H54 (cell line): ENCODE measurements around the gene IGSF9B.

Source experiments
- DNase-seq: peaks from one replicate; pipeline ENCODE4 v3.0.0; 2011; ENCODE audit warnings: low spot score, mixed read lengths; ENCODE audit not compliant: insufficient read length
- FAIRE-seq: peaks from 3 replicates; lab custom pipeline; 2011; peaks lifted over from hg19 to GRCh38; lab: Jason Lieb, UNC
- POLR2A ChIP-seq: IDR thresholded peaks from 2 replicates; pipeline ENCODE4 v1.6.1; 2011; ENCODE audit warnings: low read depth, mild to moderate bottlenecking, low read length

IGSF9B gene

DNA sequence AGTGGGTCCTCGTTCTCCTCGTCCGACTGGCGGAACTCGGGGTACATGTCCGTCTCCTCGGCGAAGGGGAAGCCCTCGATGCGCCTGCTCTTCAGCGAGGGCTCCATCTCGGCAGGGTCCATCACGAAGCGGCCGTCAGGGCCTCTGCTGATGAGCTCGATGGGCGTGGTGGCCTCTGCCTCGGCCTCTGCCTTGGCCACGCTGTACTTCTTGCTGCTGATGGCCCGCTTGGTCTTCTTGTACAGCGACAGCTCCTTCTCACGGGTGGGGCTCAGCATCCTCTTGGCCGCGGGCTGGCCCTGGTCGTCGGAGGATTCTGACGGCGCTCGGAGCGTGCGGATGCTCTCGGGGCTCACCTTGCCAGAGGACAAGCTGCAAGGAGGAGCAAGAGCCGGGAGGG, 35.7 kb downstream of the IGSF9B start:
- no peak for TF ChIP-seq POLR2A
- DNase-seq, result no peak
- no peak for FAIRE-seq

DNA sequence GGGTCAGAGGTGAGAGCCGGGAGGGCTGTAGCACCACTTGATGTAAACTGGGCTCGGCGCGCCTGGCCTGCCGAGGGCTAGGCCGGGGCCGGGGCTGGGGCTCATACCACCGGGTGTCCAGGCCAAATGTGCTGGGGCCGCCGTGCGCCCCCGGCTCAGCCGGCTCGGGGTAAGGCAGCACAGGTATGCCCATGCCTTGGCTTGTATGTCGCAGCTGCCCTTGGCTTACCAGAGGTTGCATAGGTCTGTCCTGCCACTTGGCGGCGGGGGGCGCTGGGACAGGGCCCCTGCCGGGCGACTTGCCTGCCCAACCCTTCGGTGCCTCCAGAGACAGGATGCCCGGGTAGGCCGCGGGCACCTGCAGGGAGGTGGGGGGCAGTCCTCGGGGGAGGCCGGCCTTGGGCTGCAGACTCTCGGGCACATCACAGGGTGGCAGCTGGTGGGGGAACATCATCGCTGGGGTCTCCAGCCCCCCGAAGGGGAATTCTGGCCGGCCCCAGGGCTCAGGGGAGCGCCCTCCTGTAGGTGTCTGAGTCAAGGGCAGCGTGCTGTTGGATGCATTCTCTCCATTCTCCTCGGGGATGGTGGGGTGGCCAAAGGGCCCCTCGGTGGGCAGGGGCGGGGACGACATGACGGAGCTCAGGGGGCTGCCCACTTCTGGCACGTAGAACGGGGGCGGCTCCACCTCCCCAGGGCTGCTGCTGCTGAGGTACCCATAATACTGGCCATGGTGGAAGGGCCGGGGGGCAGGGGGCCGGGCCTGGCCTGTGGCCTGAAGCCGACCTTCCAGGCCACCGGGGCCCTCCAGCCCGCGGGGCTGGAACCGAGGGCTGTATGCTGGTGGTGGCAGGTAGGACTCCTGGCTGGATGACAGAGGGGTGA, 36.4 kb downstream of the IGSF9B start:
- DNase-seq (no peak), FAIRE-seq (no peak)
- TF ChIP-seq POLR2A, result no peak

GRCh38 chr11:133919330-133920108, 37.2 kb downstream of the IGSF9B start:
- TF ChIP-seq POLR2A, result no peak
- DNase-seq, result no peak
- no peak for FAIRE-seq

- FAIRE-seq (no peak), DNase-seq (no peak)
- no peak for TF ChIP-seq POLR2A
Measured at GRCh38 chr11:133918608-133919260, 38.0 kb downstream of the IGSF9B start.

GRCh38 chr11:133917921-133918607, 38.7 kb downstream of the IGSF9B start:
- no peak for FAIRE-seq
- DNase-seq, result no peak
- no peak for TF ChIP-seq POLR2A

DNA sequence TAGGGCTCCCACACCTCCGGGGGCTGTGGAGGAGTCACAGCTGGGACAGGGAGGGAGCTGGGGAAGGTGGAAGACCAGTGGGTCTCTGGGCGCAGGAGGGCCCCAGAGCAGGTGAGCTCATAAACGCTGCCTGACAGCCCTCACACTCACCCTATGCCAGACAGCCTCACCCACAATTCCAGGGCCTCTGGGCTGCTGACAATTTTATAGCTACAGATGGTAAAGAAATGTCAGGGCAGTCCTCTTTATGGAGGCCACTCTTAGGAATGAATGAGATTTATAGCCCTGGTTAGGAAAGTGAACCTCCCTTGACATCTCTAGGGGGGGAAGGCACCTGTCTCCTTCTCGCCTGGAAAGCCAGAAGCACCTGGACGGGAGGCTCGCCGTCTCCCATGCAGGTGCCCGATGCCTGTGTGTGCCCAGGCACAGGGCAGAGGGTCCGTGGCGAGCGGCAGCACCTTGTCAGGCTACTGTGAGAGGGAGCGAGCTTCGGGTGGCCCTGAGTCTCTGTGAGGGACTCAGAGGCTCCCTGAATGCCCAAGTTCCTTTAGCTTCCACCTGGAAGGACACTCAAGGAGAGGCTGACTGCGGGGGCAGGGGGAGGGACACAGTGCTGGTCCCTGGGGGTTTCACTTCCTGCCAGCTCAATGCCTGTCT, 39.9 kb downstream of the IGSF9B start:
- DNase-seq, result no peak
- FAIRE-seq, result no peak
- TF ChIP-seq POLR2A, result no peak

DNA sequence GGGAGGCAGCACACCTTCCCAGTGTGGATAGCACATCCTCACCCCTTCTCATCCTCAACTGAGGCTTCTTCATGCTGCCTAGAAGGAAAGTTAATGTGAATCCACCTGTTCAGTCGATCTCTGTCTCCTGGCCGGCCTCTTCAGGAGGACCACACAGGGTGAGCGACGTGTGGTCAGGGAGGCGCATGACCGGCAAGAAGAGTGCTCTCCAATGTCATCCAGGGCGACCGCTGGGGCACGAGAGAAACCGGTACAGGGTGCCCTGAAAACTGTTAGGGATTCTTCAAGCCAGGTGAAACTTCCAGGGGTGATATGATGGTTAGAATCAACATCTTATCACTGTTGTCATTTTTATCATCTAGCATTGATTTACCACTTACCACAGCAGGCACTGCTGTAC, 43.0 kb downstream of the IGSF9B start:
- no peak for FAIRE-seq
- DNase-seq, result no peak
- no peak for TF ChIP-seq POLR2A

- no peak for TF ChIP-seq POLR2A
- no peak for FAIRE-seq
- no peak for DNase-seq
Measured at GRCh38 chr11:133911171-133911570, 45.6 kb downstream of the IGSF9B start.

DNA sequence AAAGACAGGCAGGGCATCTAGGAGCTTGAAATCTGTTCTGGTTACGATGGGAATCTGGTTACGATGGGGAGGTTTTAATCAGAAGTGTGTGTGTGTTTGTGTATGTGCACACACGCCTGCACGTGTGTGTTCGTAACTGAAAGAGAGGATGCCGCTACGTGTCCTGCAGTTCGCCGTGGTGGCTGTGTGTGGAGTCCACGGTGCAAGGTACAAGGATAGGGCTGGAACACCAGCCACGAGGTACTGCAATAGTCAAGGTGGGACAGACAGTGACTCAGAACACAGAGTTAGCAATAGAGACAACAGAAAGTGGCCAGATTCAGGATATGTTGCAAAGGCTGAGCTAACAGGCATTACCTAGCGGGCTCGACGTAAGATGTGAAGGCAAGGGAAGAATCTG, 46.7 kb downstream of the IGSF9B start:
- no peak for FAIRE-seq
- DNase-seq, result no peak
- TF ChIP-seq POLR2A, result no peak

GRCh38 chr11:133908827-133909226, 47.9 kb downstream of the IGSF9B start:
- DNase-seq, result no peak
- no peak for FAIRE-seq
- TF ChIP-seq POLR2A, result no peak

DNA sequence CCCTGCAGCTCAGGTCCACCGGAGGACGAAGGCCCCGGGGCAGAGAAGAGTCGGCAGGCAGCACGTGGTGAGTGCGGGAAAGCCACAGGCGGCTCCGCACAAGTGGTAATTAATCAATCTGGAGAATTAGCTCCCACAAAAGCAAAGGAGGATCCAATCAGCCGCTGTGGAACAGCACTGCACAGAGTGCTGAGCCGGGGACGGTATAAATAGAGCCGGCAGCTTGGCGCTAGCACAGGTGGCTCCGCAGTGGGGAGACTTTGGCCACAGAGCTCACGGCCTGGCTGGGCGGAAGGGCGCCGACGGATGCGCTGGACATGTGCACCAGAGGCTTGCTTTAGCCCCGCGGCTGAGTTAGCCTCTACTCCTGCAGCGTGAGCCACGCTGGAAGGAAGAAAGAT, 48.9 kb downstream of the IGSF9B start:
- no peak for DNase-seq
- no peak for FAIRE-seq
- no peak for TF ChIP-seq POLR2A

DNA sequence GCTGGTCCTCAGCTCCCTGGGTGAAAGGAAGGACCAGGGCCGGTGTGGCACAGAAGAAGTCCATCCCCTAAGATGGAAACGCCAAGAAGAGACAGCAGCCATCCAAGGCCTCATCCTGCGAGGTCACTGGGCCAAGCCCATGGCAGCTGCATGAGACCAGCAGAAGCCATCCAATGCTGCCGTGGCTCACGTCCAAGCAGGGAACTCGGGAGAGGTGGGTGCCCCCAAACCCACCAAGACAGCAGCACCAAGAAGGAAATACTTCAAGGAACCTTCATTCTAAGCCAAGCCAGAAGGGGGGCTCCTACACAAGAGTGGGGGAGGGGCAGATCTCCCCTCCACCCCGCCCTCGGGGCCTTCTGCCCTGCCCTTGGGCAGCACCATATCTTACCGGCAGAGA, 49.6 kb downstream of the IGSF9B start:
- TF ChIP-seq POLR2A, result no peak
- no peak for FAIRE-seq
- no peak for DNase-seq

DNA sequence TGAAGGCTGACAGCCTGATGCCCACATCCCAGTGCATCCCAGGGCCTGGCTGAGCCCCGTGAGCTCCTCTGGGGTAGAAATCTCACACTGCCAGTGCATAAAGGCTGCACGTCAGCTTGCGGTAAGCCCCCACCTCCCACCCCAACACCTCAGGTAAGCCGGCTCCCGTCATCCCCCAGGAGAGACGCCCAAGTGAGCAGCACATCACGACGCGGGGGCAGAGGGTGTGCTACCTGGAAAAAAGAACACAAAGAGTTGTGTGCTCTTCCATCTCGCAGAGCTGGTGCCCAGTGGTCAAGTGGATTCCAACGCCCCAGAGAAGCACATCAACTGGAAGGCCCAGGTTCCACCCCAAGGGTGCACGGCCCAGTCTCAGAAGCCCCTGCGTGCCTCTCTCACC, 50.0 kb downstream of the IGSF9B start:
- no peak for TF ChIP-seq POLR2A
- no peak for FAIRE-seq

More for the DNA sequence above, 50.0 kb downstream of the IGSF9B start:
- no peak for DNase-seq
